ENCODE measurements around the gene SIGLEC1.

DNA sequence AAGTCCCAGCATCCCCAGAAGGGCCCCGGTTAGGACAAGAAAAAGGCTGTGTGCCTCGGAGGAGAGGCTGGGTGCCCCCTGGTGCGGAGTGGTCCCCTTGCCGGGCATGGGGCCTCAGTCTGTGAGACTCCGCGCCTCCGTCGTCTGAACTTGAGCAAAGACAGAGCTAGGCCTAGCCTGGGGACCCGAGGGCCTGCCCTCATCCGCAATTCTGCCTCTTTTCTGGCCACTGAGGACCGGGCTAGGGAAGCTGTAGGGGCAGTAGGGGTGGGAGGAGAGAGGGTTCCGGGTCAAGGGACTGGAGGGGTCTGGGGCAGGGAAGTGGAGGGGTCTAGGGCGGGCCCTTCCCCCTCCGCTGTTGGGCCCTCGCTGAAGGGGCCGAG lies 19.5 kb upstream of the SIGLEC1 start:
- TF ChIP-seq, protein P1, sequence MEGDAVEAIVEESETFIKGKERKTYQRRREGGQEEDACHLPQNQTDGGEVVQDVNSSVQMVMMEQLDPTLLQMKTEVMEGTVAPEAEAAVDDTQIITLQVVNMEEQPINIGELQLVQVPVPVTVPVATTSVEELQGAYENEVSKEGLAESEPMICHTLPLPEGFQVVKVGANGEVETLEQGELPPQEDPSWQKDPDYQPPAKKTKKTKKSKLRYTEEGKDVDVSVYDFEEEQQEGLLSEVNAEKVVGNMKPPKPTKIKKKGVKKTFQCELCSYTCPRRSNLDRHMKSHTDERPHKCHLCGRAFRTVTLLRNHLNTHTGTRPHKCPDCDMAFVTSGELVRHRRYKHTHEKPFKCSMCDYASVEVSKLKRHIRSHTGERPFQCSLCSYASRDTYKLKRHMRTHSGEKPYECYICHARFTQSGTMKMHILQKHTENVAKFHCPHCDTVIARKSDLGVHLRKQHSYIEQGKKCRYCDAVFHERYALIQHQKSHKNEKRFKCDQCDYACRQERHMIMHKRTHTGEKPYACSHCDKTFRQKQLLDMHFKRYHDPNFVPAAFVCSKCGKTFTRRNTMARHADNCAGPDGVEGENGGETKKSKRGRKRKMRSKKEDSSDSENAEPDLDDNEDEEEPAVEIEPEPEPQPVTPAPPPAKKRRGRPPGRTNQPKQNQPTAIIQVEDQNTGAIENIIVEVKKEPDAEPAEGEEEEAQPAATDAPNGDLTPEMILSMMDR (conservative IDR thresholded peaks at IDR 0.05 in 1 of 2, IDR thresholded peaks at IDR 0.05 in 1 of 2; ENCODE audit: extremely low read depth in 1 of 2, insufficient read depth in 1 of 2, low read depth in 1 of 2, low read length in 2 of 2) = no peak
- no peak for TF ChIP-seq EZH2 (IDR thresholded peaks at IDR 0.05; ENCODE audit: borderline replicate concordance, low read length)
